Prostate gland (tissue), 2 donors: Measurements from ENCODE around the gene TUNAR. TPM values are rescaled to one million over a fixed set of nuclear protein-coding genes. Genes with fewer than 3 reads are reported as not detected.

Experiments
- DNase-seq: peaks from one replicate; pipeline ENCODE4 v3.0.0-alpha.2; 2019; ENCODE audit warnings: low spot score
- H3K27ac ChIP-seq, 2 donors: fragments of 200-600 bp; sonication (generic); 2 replicates each; pipeline ENCODE4 v1.5.1; 2017 to 2019
- H3K27me3 ChIP-seq: fragments of 200-600 bp; sonication (generic); replicated peaks from 2 replicates; pipeline ENCODE4 v1.5.1; 2019; ENCODE audit not compliant: insufficient read depth
- H3K36me3 ChIP-seq, 2 donors: fragments of 200-600 bp; sonication (generic); 1 replicate in 1 of 2; 2 replicates in 1 of 2; pipeline versions ENCODE4 v1.5.1 to v1.8.1; 2017 to 2019
- H3K4me1 ChIP-seq: fragments of 200-600 bp; sonication (generic); replicated peaks from 2 replicates; pipeline ENCODE4 v1.5.1; 2019
- H3K4me3 ChIP-seq, 2 donors: fragments of 200-600 bp; sonication (generic); 2 replicates each; pipeline ENCODE4 v1.5.1; 2017 to 2019
- H3K9me3 ChIP-seq: fragments of 200-600 bp; sonication (generic); 2 replicates; pipeline ENCODE4 v1.5.1; 2017
- CTCF ChIP-seq, 4 experiments: fragments of 200-600 bp in 2 of 4; fragments of 450-650 bp in 2 of 4; sonication (generic) in 2 of 4; IDR thresholded peaks; 1 replicate in 3 of 4; 2 replicates in 1 of 4; pipeline ENCODE4 v1.5.1; 2016 to 2019; ENCODE audit warnings: antibody characterized with exemption in 4 of 4, mild to moderate bottlenecking in 2 of 4, moderate library complexity in 2 of 4
- POLR2A ChIP-seq: fragments of 450-650 bp; IDR thresholded peaks from one replicate; pipeline ENCODE4 v1.6.1; 2016; ENCODE audit warnings: antibody characterized with exemption, mild to moderate bottlenecking
- POLR2AphosphoS5 ChIP-seq: sonication (generic); formaldehyde crosslinking; IDR thresholded peaks from one replicate; pipeline ENCODE4 v1.6.1; 2017; ENCODE audit warnings: antibody characterized with exemption
- WGBS: methylation state at CpG from one replicate; pipeline ENCODE4 v1.1.5; 2018; 5-methylcytosine and 5-hydroxymethylcytosine counted together
- intact Hi-C: fragments of 100-400 bp; cut with DNase I; formaldehyde crosslinking; loops from one replicate; pipeline ENCODE4 v1.14.2; 2022
- total RNA-seq, 2 donors: library from RNA; depleted of rRNA; stranded (reverse); fragments of >200 nt; gene quantifications; one replicate each; pipeline ENCODE4 v1.1.0, GENCODE V29; 2016

TUNAR gene
- total RNA-seq, 2 donors from 2014 or later, result 1.9 TPM; not detected in 1

GRCh38 chr14:95892142-95892541 lies 15.5 kb downstream of the TUNAR start:
- TF ChIP-seq POLR2A (no peak), CTCF (IDR thresholded peaks at IDR 0.05) (no peak), POLR2AphosphoS5 (no peak)

GRCh38 chr14:95895720-95896119 lies 19.1 kb downstream of the TUNAR start:
- H3K4me3 ChIP-seq, result no peak overlapping the region
- WGBS, result 40% methylated on average over 10 of the region's 10 CpGs
- peaks cover 9% of the 10 kb centered on the region for H3K27me3 ChIP-seq
- no peak for DNase-seq
- H3K36me3 ChIP-seq, result no peaks in the 10 kb centered on the region
- intact Hi-C loops, result no loop called here
- no peaks in the 10 kb centered on the region for H3K4me1 ChIP-seq
- TF ChIP-seq CTCF (IDR thresholded peaks at IDR 0.05) (no peak), POLR2AphosphoS5 (no peak), POLR2A (no peak)
- H3K9me3 ChIP-seq, result no peaks in the 10 kb centered on the region
- H3K27ac ChIP-seq, result no peak overlapping the region

More at GRCh38 chr14:95892142-95892541, 15.5 kb downstream of the TUNAR start:
- no peak for DNase-seq
- WGBS, result 87% methylated on average over 11 of the region's 11 CpGs
- Histone ChIP-seq H3K27ac (no peak overlapping the region), H3K4me1 (no peaks in the 10 kb centered on the region), H3K4me3 (no peak overlapping the region), H3K27me3 (peaks cover 9% of the 10 kb centered on the region), H3K9me3 (no peaks in the 10 kb centered on the region), H3K36me3 (no peaks in the 10 kb centered on the region)
- intact Hi-C loops, result no loop called here

- no peak for TF ChIP-seq CTCF (IDR thresholded peaks at IDR 0.05)
- TF ChIP-seq POLR2A, result no peak
- no peak for TF ChIP-seq POLR2AphosphoS5
- Histone ChIP-seq H3K4me3 (no peak overlapping the region), H3K9me3 (no peaks in the 10 kb centered on the region), H3K4me1 (no peaks in the 10 kb centered on the region), H3K36me3 (no peaks in the 10 kb centered on the region), H3K27me3 (peaks cover 9% of the 10 kb centered on the region), H3K27ac (no peak overlapping the region)
- DNase-seq, result no peak
- WGBS, result 51% methylated on average over 7 of the region's 7 CpGs
- intact Hi-C loops, result no loop called here
These were observed 20.0 kb downstream of the TUNAR start for GRCh38 chr14:95896498-95897135.

GRCh38 chr14:95897280-95897679 lies 20.6 kb downstream of the TUNAR start:
- H3K4me1 ChIP-seq, result no peaks in the 10 kb centered on the region
- no peak overlapping the region for H3K27ac ChIP-seq
- H3K27me3 ChIP-seq, result peaks cover 9% of the 10 kb centered on the region
- TF ChIP-seq POLR2AphosphoS5, result no peak
- no peak for TF ChIP-seq POLR2A
- TF ChIP-seq CTCF (IDR thresholded peaks at IDR 0.05), result no peak
- intact Hi-C loops, result no loop called here
- no peak for DNase-seq
- no peak overlapping the region for H3K4me3 ChIP-seq
- no peaks in the 10 kb centered on the region for H3K36me3 ChIP-seq
- no peaks in the 10 kb centered on the region for H3K9me3 ChIP-seq
- WGBS, result 89% methylated on average over 3 of the region's 3 CpGs

GRCh38 chr14:95901054-95901453 lies 24.4 kb downstream of the TUNAR start:
- Histone ChIP-seq H3K27me3 (no peaks in the 10 kb centered on the region), H3K36me3 (no peaks in the 10 kb centered on the region), H3K27ac (no peak overlapping the region), H3K4me3 (no peak overlapping the region), H3K9me3 (no peaks in the 10 kb centered on the region), H3K4me1 (no peaks in the 10 kb centered on the region)
- no peak for TF ChIP-seq POLR2A
- TF ChIP-seq CTCF (IDR thresholded peaks at IDR 0.05), result no peak
- TF ChIP-seq POLR2AphosphoS5, result no peak
- no peak for DNase-seq
- 53% methylated on average over 6 of the region's 6 CpGs for WGBS
- intact Hi-C loops, result no loop called here
